GM12878 (cell line): ENCODE data around the gene HMGXB4. TPM values are rescaled to one million over a fixed set of nuclear protein-coding genes. Genes with fewer than 3 reads are reported as not detected.
A peak's percentile ranks its signal among the peaks of the same experiment; 100 is the strongest.

ENCODE experiments used
- ATAC-seq: fragments of 200-7000 bp; cut with Tn5 transposase; 3 replicates; pipeline ENCODE4 v1.9.1; 2020; ENCODE audit warnings: mild to moderate bottlenecking, moderate library complexity
- BruUV-seq: library from RNA; stranded (reverse); fragments of 400-500 nt; replicated peaks from 2 replicates; lab custom pipeline; 2021; lab: Mats Ljungman, UMichigan
- CTCF ChIA-PET: fragments of 300-600 bp; sonication (Branson Sonifier 250); formaldehyde crosslinking; extraction: SDS; loops from one replicate; lab custom pipeline; 2021; ENCODE audit warnings: inconsistent platforms; lab: Yijun Ruan, JAX
- POLR2A ChIA-PET: fragments of 350-600 bp; formaldehyde crosslinking; extraction: SDS; loops from one replicate; lab custom pipeline; 2021; ENCODE audit warnings: inconsistent platforms; lab: Charles Lee
- RAD21 ChIA-PET: fragments of 300-600 bp; sonication (Branson Sonifier 250); formaldehyde crosslinking; loops from one replicate; lab custom pipeline; 2023; ENCODE audit warnings: antibody characterized with exemption; ENCODE audit not compliant: unreplicated experiment; lab: Charles Lee
- SMC1A ChIA-PET: fragments of 300-600 bp; sonication (Branson Sonifier 250); formaldehyde crosslinking; loops from one replicate; lab custom pipeline; 2023; ENCODE audit not compliant: unreplicated experiment, uncharacterized antibody; lab: Charles Lee
- DNase-seq: peaks from one replicate; pipeline ENCODE4 v3.0.0-alpha.2; 2011; ENCODE audit warnings: low read depth, low spot score
- FAIRE-seq: peaks from 3 replicates; lab custom pipeline; 2011; peaks lifted over from hg19 to GRCh38; lab: Jason Lieb, UNC
- H2AFZ ChIP-seq: 2 replicates; pipeline ENCODE4 v1.6.0; 2011; ENCODE audit warnings: low read depth, low read length, control low read depth; ENCODE audit not compliant: control insufficient read depth
- H3K27ac ChIP-seq: 2 replicates; pipeline ENCODE4 v1.5.1; 2011; ENCODE audit warnings: control low read depth; ENCODE audit not compliant: control insufficient read depth, insufficient read depth
- H3K27me3 ChIP-seq, 2 experiments: replicated peaks in 1 of 2; 2 replicates each; pipeline versions ENCODE4 v1.6.0 to v1.6.1; 2011; ENCODE audit warnings: low read length in 1 of 2; ENCODE audit not compliant: control insufficient read depth in 2 of 2, insufficient read depth in 2 of 2
- H3K36me3 ChIP-seq, 2 experiments: 2 replicates each; pipeline ENCODE4 v1.5.1; 2011; ENCODE audit warnings: low read length in 1 of 2; ENCODE audit not compliant: control insufficient read depth in 2 of 2, insufficient read depth in 2 of 2
- H3K4me1 ChIP-seq: 2 replicates; pipeline ENCODE4 v1.6.1; 2011; ENCODE audit warnings: mild to moderate bottlenecking, low read length, moderate library complexity, mixed read lengths; ENCODE audit not compliant: control insufficient read depth, insufficient read depth
- H3K4me2 ChIP-seq: 2 replicates; pipeline ENCODE4 v1.6.0; 2011; ENCODE audit warnings: control low read depth; ENCODE audit not compliant: control insufficient read depth, insufficient read depth
- H3K4me3 ChIP-seq: fragments of 200-600 bp; sonication (generic); 2 replicates; pipeline ENCODE4 v1.5.1; 2016
- H3K79me2 ChIP-seq: 2 replicates; pipeline ENCODE4 v1.6.0; 2011; ENCODE audit warnings: low read length; ENCODE audit not compliant: control insufficient read depth, insufficient read depth
- H3K9ac ChIP-seq: 2 replicates; pipeline ENCODE4 v1.8.0; 2011; ENCODE audit warnings: low read length, control low read depth, mixed read lengths; ENCODE audit not compliant: control insufficient read depth, insufficient read depth
- H3K9me3 ChIP-seq: replicated peaks from 3 replicates; pipeline ENCODE4 v1.5.1; 2011; ENCODE audit warnings: mild to moderate bottlenecking, low read length; ENCODE audit not compliant: control insufficient read depth, insufficient read depth
- H4K20me1 ChIP-seq: 2 replicates; pipeline ENCODE4 v1.6.0; 2011; ENCODE audit not compliant: control insufficient read depth, insufficient read depth
- ATF3 ChIP-seq: IDR thresholded peaks from 2 replicates; pipeline ENCODE4 v1.6.1; 2011; ENCODE audit warnings: low read depth, mild to moderate bottlenecking, low read length, moderate library complexity, borderline replicate concordance; ENCODE audit errors: extremely low read depth
- CHD2 ChIP-seq: IDR thresholded peaks from 2 replicates; pipeline ENCODE4 v1.6.1; 2011; ENCODE audit warnings: low read depth, low read length, improper control_type of control experiment, borderline replicate concordance
- CREM ChIP-seq: IDR thresholded peaks from 2 replicates; pipeline ENCODE4 v1.6.1; 2014; ENCODE audit warnings: antibody characterized with exemption, low read depth
- EGR1 ChIP-seq, 2 experiments: IDR thresholded peaks; 1 replicate in 1 of 2; 2 replicates in 1 of 2; pipeline ENCODE4 v1.6.1; 2011 to 2012; ENCODE audit warnings: low read depth in 2 of 2, low read length in 2 of 2, borderline replicate concordance in 1 of 2, mild to moderate bottlenecking in 1 of 2, moderate library complexity in 1 of 2
- HDGF ChIP-seq: fragments of 450-650 bp; IDR thresholded peaks from 2 replicates; pipeline ENCODE4 v1.6.1; 2016; ENCODE audit warnings: antibody characterized with exemption
- MTA2 ChIP-seq: fragments of 450-650 bp; IDR thresholded peaks from 2 replicates; pipeline ENCODE4 v1.6.1; 2016; ENCODE audit warnings: low read depth, mild to moderate bottlenecking, moderate library complexity
- MXI1 ChIP-seq: fragments of 150-350 bp; IDR thresholded peaks from 2 replicates; pipeline ENCODE4 v1.6.1; 2011; ENCODE audit warnings: low read depth, mild to moderate bottlenecking, inconsistent platforms, low read length, improper control_type of control experiment
- MYC ChIP-seq: IDR thresholded peaks from 2 replicates; pipeline ENCODE4 v1.6.1; 2011; ENCODE audit warnings: mild to moderate bottlenecking, low read length, moderate library complexity, inconsistent platforms; ENCODE audit not compliant: insufficient read depth, insufficient replicate concordance, insufficient read length, severe bottlenecking
- NBN ChIP-seq: fragments of 450-650 bp; IDR thresholded peaks from 2 replicates; pipeline ENCODE4 v1.6.1; 2016
- NFYA ChIP-seq: IDR thresholded peaks from 2 replicates; pipeline ENCODE4 v1.6.1; 2011; ENCODE audit warnings: low read depth, mild to moderate bottlenecking, low read length, improper control_type of control experiment, borderline replicate concordance
- NFYB ChIP-seq: IDR thresholded peaks from 2 replicates; pipeline ENCODE4 v1.6.1; 2011; ENCODE audit warnings: low read depth, mild to moderate bottlenecking, low read length, improper control_type of control experiment, moderate library complexity; ENCODE audit not compliant: insufficient read depth
- PAX5 ChIP-seq: IDR thresholded peaks from 2 replicates; pipeline ENCODE4 v1.6.1; 2011; ENCODE audit warnings: low read depth, low read length, borderline replicate concordance
- RUNX3 ChIP-seq: IDR thresholded peaks from 2 replicates; pipeline ENCODE4 v1.6.1; 2012; ENCODE audit warnings: low read length, inconsistent platforms
- SPI1 ChIP-seq: IDR thresholded peaks from 2 replicates; pipeline ENCODE4 v1.6.1; 2011; ENCODE audit warnings: low read depth, mild to moderate bottlenecking, low read length, moderate library complexity, borderline replicate concordance; ENCODE audit not compliant: insufficient read depth
- TAF1 ChIP-seq: IDR thresholded peaks from 2 replicates; pipeline ENCODE4 v1.6.1; 2011; ENCODE audit warnings: mild to moderate bottlenecking, low read depth, low read length, borderline replicate concordance
- YBX1 ChIP-seq: fragments of 450-650 bp; IDR thresholded peaks from 2 replicates; pipeline ENCODE4 v1.6.1; 2016; ENCODE audit warnings: antibody characterized with exemption
- YY1 ChIP-seq: IDR thresholded peaks from 2 replicates; pipeline ENCODE4 v1.6.1; 2011; ENCODE audit warnings: low read depth, mild to moderate bottlenecking, low read length
- WGBS: methylation state at CpG from one replicate; pipeline ENCODE4 v1.1.6; 2016; ENCODE audit warnings: low lambda C conversion rate; ENCODE audit not compliant: insufficient replicate concordance, insufficient coverage; ENCODE audit errors: missing lambda C conversion rate; 5-methylcytosine and 5-hydroxymethylcytosine counted together
- in situ Hi-C: fragments of 300-500 bp; cut with MboI; formaldehyde crosslinking; loops from 9 replicates; pipeline ENCODE4 v1.14.3; 2018; ENCODE audit warnings: mixed read lengths
- intact Hi-C: fragments of 100-400 bp; cut with micrococcal nuclease; formaldehyde crosslinking; loops from one replicate; pipeline ENCODE4 v1.14.2; 2022; ENCODE audit not compliant: unreplicated experiment
- polyA plus RNA-seq, 11 experiments: library from polyadenylated mRNA; depleted of rRNA in 4 of 11; unstranded in 6 of 11; stranded (reverse) in 5 of 11; fragments of >200 nt; fragmentation: Nextera tagmentation in 4 of 11; fragmentation: Illumina TruSeq in 1 of 11; extraction: Ambion mirVana in 4 of 11; extraction: Trizol in 1 of 11; gene quantifications; 1 replicate in 1 of 11; 2 replicates in 10 of 11; pipeline versions ENCODE4 v1.2.1 to v1.2.3, GENCODE V29; 2011 to 2016; ENCODE audit warnings: inconsistent platforms in 2 of 11, missing spikeins in 2 of 11, low read depth in 1 of 11
- total RNA-seq, 4 experiments: library from RNA; depleted of rRNA in 3 of 4; stranded (reverse); fragments of >200 nt in 3 of 4; fragmentation: Illumina TruSeq in 1 of 4; extraction: Trizol in 1 of 4; gene quantifications; 2 replicates each; pipeline versions ENCODE4 v1.2.1 to v1.2.3, GENCODE V29; 2013 to 2021
- TF ChIP-seq, protein P1 (sequence below): fragments of 450-650 bp; IDR thresholded peaks from 2 replicates; pipeline ENCODE4 v1.6.1; 2017; ENCODE audit warnings: mild to moderate bottlenecking, moderate library complexity

The HMGXB4 gene
- total and polyA plus RNA-seq, 10 of the 15 experiments (the other 5 are each of a cell fraction or from before 2014, with no cell fraction given) = 15.5 to 44.5 (median 24.9) TPM

- peak within 1 kb of the TSS; percentile 70 for H3K27ac ChIP-seq
- no peaks in the 10 kb centered on the region for H4K20me1 ChIP-seq
- ChIA-PET CTCF (interaction anchor here (0.6 to 1.5 kb wide), 8 partner anchors 10 to 326 kb away, joined by 3 to 4 read pairs (median 4); no protein-coding TSS in a partner anchor), RAD21 (interaction anchor here (0.7 to 1.4 kb wide), 10 partner anchors 8 to 149 kb away, joined by 3 to 11 read pairs (median 4); no protein-coding TSS in a partner anchor), SMC1A (interaction anchor here (0.8 to 2.0 kb wide), 6 partner anchors 10 to 110 kb away, joined by 3 to 23 read pairs (median 3); partner anchors contain the start of gene HMGXB4), POLR2A (interaction anchor here (0.7 to 1.7 kb wide), 6 partner anchors 8 to 42 kb away, joined by 3 to 23 read pairs (median 4); no protein-coding TSS in a partner anchor)
- H3K9me3 ChIP-seq = no peaks in the 10 kb centered on the region
- H3K27me3 ChIP-seq = no peaks in the 10 kb centered on the region
- WGBS = under 1% methylated on average over 63 of the region's 64 CpGs
- H3K4me1 ChIP-seq = peaks cover 4% of the 10 kb centered on the region
- FAIRE-seq = peak; percentile 99
- H3K4me2 ChIP-seq = peak within 1 kb of the TSS; percentile 98
- H3K9ac ChIP-seq = peak within 1 kb of the TSS; percentile 81
- peak; percentile 99 for ATAC-seq
- peak within 1 kb of the TSS; percentile 76 for H2AFZ ChIP-seq
- in situ Hi-C loops (no loop called here), intact Hi-C loops (no loop called here)
- peak within 1 kb of the TSS; percentile 80 for H3K4me3 ChIP-seq
- H3K36me3 ChIP-seq = peaks cover 0 to 2% of the 10 kb centered on the region in 2 experiments; a peak in 1 of 4 replicates
- peaks cover 2% of the 10 kb centered on the region for H3K79me2 ChIP-seq
- BruUV-seq = TSS peak; percentile 61
- peak; percentile 94 for DNase-seq
- TF ChIP-seq NFYB (peak; percentile 100), YY1 (peak; percentile 18; the same call in 1 of the 2 replicates), NFYA (peak; percentile 96), YBX1 (no peak), TAF1 (peak; percentile 27; the same call in 1 of the 2 replicates), RUNX3 (peak; percentile 84), ATF3 (peak; percentile 92), MXI1 (no peak; the same call in 1 of the 2 replicates), PAX5 (no peak), HDGF (no peak), MTA2 (0 out of 2 replicates have a peak, but pooled peaks have one; percentile 35), MYC (no peak), CREM (peak; percentile 72), CHD2 (peak; percentile 97), NBN (peak; percentile 81; the same call in 1 of the 2 replicates), SPI1 (0 out of 2 replicates have a peak, but pooled peaks have one; percentile 0), EGR1 (IDR thresholded peaks at IDR 0.05; ENCODE audit: borderline replicate concordance in 1 of 2, low read depth in 2 of 2, low read length in 2 of 2) (peak; percentile 29 to 98)
- TF ChIP-seq, protein P1, sequence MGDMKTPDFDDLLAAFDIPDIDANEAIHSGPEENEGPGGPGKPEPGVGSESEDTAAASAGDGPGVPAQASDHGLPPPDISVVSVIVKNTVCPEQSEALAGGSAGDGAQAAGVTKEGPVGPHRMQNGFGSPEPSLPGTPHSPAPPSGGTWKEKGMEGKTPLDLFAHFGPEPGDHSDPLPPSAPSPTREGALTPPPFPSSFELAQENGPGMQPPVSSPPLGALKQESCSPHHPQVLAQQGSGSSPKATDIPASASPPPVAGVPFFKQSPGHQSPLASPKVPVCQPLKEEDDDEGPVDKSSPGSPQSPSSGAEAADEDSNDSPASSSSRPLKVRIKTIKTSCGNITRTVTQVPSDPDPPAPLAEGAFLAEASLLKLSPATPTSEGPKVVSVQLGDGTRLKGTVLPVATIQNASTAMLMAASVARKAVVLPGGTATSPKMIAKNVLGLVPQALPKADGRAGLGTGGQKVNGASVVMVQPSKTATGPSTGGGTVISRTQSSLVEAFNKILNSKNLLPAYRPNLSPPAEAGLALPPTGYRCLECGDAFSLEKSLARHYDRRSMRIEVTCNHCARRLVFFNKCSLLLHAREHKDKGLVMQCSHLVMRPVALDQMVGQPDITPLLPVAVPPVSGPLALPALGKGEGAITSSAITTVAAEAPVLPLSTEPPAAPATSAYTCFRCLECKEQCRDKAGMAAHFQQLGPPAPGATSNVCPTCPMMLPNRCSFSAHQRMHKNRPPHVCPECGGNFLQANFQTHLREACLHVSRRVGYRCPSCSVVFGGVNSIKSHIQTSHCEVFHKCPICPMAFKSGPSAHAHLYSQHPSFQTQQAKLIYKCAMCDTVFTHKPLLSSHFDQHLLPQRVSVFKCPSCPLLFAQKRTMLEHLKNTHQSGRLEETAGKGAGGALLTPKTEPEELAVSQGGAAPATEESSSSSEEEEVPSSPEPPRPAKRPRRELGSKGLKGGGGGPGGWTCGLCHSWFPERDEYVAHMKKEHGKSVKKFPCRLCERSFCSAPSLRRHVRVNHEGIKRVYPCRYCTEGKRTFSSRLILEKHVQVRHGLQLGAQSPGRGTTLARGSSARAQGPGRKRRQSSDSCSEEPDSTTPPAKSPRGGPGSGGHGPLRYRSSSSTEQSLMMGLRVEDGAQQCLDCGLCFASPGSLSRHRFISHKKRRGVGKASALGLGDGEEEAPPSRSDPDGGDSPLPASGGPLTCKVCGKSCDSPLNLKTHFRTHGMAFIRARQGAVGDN = peak; percentile 70
Observed at GRCh38 chr22:35299673-35300499, 42.6 kb downstream of the HMGXB4 start, which contains the start of gene TOM1. Gene TOM1, plus strand, starts transcription at chr22:35299894. Its CDS starts 35 bp downstream, at chr22:35299929.
